Vagina (tissue), 2 donors: ENCODE data around the gene MYCBPAP.

Experiments used
- POLR2A ChIP-seq, 2 donors: fragments of 450-650 bp; IDR thresholded peaks; one replicate each; pipeline ENCODE4 v1.6.1; 2017; ENCODE audit warnings: antibody characterized with exemption in 2 of 2, mild to moderate bottlenecking in 2 of 2, moderate library complexity in 2 of 2
- TF ChIP-seq, protein P1 (sequence below), 3 experiments: fragments of 450-650 bp in 2 of 3; fragments of 200-600 bp in 1 of 3; sonication (generic) in 1 of 3; IDR thresholded peaks; one replicate each; pipeline ENCODE4 v1.5.1; 2017 to 2019; ENCODE audit warnings: antibody characterized with exemption in 3 of 3, mild to moderate bottlenecking in 2 of 3, moderate library complexity in 2 of 3

DNA sequence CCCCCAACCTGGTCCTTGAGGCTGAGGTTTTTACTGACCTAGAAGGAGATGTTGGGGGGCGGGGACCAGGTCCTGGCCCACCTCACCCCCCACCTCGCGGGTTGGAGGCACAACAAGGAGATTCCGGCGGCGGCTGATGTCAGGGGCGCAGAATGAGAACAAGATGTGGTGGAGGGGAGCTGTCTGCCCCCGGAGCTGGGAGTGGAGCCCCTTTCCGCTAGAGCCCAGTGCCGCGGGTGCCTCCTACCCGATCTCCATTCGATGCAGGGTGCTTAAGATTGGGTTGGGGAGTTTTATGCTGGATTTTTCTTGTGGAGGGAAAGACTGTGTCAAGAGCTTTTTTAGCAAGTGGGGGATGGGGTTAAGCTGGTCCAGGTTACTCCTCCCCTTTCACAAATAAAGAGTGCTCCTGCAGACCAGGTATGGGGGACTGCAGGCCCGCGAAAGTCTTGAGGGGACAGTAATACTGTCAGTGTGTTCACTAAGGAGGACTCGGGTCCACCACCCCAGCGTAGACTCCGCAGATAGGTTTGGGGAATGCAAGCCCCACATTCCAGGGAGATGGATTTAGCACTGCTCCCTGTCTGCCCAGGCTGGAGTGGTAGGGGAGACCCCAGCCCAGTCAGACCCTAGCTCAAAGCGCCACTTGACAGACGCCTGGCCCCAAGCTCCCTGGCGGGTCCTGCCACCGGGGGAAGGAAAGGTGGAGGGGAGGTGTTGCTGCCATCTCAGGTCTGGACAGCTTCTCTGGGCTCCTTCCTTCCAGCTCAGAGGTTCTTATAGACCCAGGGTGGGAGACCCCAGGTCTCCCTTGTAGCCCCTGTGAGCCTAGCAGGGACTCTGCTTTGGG is 54.2 kb downstream of the MYCBPAP start:
- TF ChIP-seq, protein P1, sequence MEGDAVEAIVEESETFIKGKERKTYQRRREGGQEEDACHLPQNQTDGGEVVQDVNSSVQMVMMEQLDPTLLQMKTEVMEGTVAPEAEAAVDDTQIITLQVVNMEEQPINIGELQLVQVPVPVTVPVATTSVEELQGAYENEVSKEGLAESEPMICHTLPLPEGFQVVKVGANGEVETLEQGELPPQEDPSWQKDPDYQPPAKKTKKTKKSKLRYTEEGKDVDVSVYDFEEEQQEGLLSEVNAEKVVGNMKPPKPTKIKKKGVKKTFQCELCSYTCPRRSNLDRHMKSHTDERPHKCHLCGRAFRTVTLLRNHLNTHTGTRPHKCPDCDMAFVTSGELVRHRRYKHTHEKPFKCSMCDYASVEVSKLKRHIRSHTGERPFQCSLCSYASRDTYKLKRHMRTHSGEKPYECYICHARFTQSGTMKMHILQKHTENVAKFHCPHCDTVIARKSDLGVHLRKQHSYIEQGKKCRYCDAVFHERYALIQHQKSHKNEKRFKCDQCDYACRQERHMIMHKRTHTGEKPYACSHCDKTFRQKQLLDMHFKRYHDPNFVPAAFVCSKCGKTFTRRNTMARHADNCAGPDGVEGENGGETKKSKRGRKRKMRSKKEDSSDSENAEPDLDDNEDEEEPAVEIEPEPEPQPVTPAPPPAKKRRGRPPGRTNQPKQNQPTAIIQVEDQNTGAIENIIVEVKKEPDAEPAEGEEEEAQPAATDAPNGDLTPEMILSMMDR (IDR thresholded peaks at IDR 0.05) = no peak
- no peak for TF ChIP-seq POLR2A (IDR thresholded peaks at IDR 0.05)
